Measurements from ENCODE around the gene C11orf52.
A peak's percentile ranks its signal among the peaks of the same experiment; 100 is the strongest.
"Not testable (repeated sequence)": the region's sequence is repeated elsewhere in the genome, so short reads cannot be mapped to it uniquely, and the experiment has no call there.

The C11orf52 gene

GRCh38 chr11:111913031-111913861 lies 5.5 kb upstream of the C11orf52 start:
- DNase-seq (ENCODE audit: low spot score), result no peak

- no peak for DNase-seq (ENCODE audit: low spot score)
These were observed 4.7 kb upstream of the C11orf52 start for GRCh38 chr11:111913997-111914396.

- no peak for DNase-seq (ENCODE audit: low spot score)
These were observed 1.9 kb upstream of the C11orf52 start for GRCh38 chr11:111916768-111917167.

- DNase-seq (ENCODE audit: low spot score), result no peak
These were observed 1.4 kb upstream of the C11orf52 start for GRCh38 chr11:111917312-111917711.

- DNase-seq (ENCODE audit: low spot score), result no peak
These were observed 925 bp upstream of the C11orf52 start for GRCh38 chr11:111917788-111918187.

GRCh38 chr11:111920908-111921307 lies 2.2 kb downstream of the C11orf52 start:
- DNase-seq (ENCODE audit: low spot score), result no peak

- DNase-seq (ENCODE audit: low spot score), result no peak
These were observed 3.0 kb downstream of the C11orf52 start for GRCh38 chr11:111921541-111922230.

GRCh38 chr11:111922803-111923202 lies 4.1 kb downstream of the C11orf52 start:
- DNase-seq (ENCODE audit: low spot score), result no peak

GRCh38 chr11:111923351-111923788 lies 4.7 kb downstream of the C11orf52 start:
- no peak for DNase-seq (ENCODE audit: low spot score)

- no peak for DNase-seq (ENCODE audit: low spot score)
These were observed 5.2 kb downstream of the C11orf52 start for GRCh38 chr11:111923951-111924350.

GRCh38 chr11:111925953-111926352 lies 7.2 kb downstream of the C11orf52 start:
- DNase-seq (ENCODE audit: low spot score), result no peak

GRCh38 chr11:111926505-111927391 lies 8.0 kb downstream of the C11orf52 start:
- DNase-seq (ENCODE audit: low spot score), result peak; percentile 97

GRCh38 chr11:111930472-111930871 lies 11.8 kb downstream of the C11orf52 start:
- no peak for DNase-seq (ENCODE audit: low spot score)

GRCh38 chr11:111932611-111932950 lies 13.9 kb downstream of the C11orf52 start:
- DNase-seq (ENCODE audit: low spot score), result no peak

- not testable (repeated sequence) for DNase-seq (ENCODE audit: low spot score)
These were observed 14.5 kb downstream of the C11orf52 start for GRCh38 chr11:111933176-111933575.

- DNase-seq (ENCODE audit: low spot score), result no peak
These were observed 15.2 kb downstream of the C11orf52 start for GRCh38 chr11:111933872-111934271.

- no peak for DNase-seq (ENCODE audit: low spot score)
These were observed 15.6 kb downstream of the C11orf52 start for GRCh38 chr11:111934306-111934705.

- no peak for DNase-seq (ENCODE audit: low spot score)
These were observed 16.8 kb downstream of the C11orf52 start for GRCh38 chr11:111935317-111936039.

GRCh38 chr11:111936040-111936540 lies 17.4 kb downstream of the C11orf52 start:
- DNase-seq (ENCODE audit: low spot score), result no peak

- no peak for DNase-seq (ENCODE audit: low spot score)
These were observed 18.7 kb downstream of the C11orf52 start for GRCh38 chr11:111937461-111937769.

- no peak for DNase-seq (ENCODE audit: low spot score)
These were observed 19.1 kb downstream of the C11orf52 start for GRCh38 chr11:111937844-111938243.

GRCh38 chr11:111938687-111939160 lies 20.0 kb downstream of the C11orf52 start:
- DNase-seq (ENCODE audit: low spot score), result peak; percentile 32
